ENCODE results near the gene PER3. TPM values are rescaled to one million over a fixed set of nuclear protein-coding genes. Genes with fewer than 3 reads are reported as not detected.

Gene PER3
- total and polyA plus RNA-seq, 4 donors, result 3.3 to 21.0 (median 6.2) TPM

DNA sequence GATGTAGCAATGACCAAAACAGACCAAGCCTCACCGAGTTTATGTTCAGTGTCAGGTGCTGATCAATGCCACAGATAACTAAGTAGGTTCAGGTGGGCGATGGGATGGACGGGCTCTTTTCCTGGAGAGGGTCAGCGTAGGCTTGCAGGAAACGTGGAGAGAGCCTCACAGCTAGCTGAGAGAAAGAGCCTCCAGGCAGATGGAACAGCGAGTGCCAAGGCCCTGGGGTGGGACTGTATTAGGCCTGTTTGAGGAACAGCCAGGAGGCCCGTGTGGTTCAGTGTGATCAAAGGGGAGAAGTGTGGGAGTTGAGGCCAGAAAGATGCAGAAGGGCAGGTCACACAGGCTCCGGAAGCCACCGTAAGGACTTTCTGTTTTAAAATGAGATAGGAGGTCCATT lies 76.0 kb downstream of the PER3 start:
- no peaks in the 10 kb centered on the region for H3K36me3 ChIP-seq (ENCODE audit: control insufficient read depth in 4 of 4, insufficient read depth in 3 of 4, low read depth in 1 of 4, low read length in 3 of 4)
- no peaks in the 10 kb centered on the region for H3K27me3 ChIP-seq (ENCODE audit: control insufficient read depth in 4 of 4, insufficient read depth in 4 of 4, low read length in 3 of 4)
- H3K9ac ChIP-seq (ENCODE audit: low read depth in 1 of 2, low read length in 2 of 2), result no peak overlapping the region
- H3K4me1 ChIP-seq (ENCODE audit: control insufficient read depth in 4 of 4, insufficient read depth in 4 of 4, low read length in 3 of 4), result no peaks in the 10 kb centered on the region
- WGBS, result 88% methylated on average over 9 of the region's 9 CpGs
- H3K9me3 ChIP-seq (ENCODE audit: control insufficient read depth in 4 of 4, low read length in 3 of 4), result no peaks in the 10 kb centered on the region
- no peak overlapping the region for H3K27ac ChIP-seq (ENCODE audit: low read depth in 1 of 2, low read length in 2 of 2)
- TF ChIP-seq SP1 (IDR thresholded peaks at IDR 0.05), result no peak
- no peak for TF ChIP-seq EGR1 (IDR thresholded peaks at IDR 0.05; ENCODE audit: low read depth in 2 of 2)
- TF ChIP-seq, protein P1, sequence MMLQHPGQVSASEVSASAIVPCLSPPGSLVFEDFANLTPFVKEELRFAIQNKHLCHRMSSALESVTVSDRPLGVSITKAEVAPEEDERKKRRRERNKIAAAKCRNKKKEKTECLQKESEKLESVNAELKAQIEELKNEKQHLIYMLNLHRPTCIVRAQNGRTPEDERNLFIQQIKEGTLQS (IDR thresholded peaks at IDR 0.05), result no peak
- no peak for TF ChIP-seq GABPA (IDR thresholded peaks at IDR 0.05 in 1 of 2, conservative IDR thresholded peaks at IDR 0.05 in 1 of 2)
- TF ChIP-seq YY1 (IDR thresholded peaks at IDR 0.05), result no peak
- no peak for TF ChIP-seq HNF4G (IDR thresholded peaks at IDR 0.05)
- no peak for TF ChIP-seq NR2F2 (IDR thresholded peaks at IDR 0.05)
- TF ChIP-seq, protein P2, sequence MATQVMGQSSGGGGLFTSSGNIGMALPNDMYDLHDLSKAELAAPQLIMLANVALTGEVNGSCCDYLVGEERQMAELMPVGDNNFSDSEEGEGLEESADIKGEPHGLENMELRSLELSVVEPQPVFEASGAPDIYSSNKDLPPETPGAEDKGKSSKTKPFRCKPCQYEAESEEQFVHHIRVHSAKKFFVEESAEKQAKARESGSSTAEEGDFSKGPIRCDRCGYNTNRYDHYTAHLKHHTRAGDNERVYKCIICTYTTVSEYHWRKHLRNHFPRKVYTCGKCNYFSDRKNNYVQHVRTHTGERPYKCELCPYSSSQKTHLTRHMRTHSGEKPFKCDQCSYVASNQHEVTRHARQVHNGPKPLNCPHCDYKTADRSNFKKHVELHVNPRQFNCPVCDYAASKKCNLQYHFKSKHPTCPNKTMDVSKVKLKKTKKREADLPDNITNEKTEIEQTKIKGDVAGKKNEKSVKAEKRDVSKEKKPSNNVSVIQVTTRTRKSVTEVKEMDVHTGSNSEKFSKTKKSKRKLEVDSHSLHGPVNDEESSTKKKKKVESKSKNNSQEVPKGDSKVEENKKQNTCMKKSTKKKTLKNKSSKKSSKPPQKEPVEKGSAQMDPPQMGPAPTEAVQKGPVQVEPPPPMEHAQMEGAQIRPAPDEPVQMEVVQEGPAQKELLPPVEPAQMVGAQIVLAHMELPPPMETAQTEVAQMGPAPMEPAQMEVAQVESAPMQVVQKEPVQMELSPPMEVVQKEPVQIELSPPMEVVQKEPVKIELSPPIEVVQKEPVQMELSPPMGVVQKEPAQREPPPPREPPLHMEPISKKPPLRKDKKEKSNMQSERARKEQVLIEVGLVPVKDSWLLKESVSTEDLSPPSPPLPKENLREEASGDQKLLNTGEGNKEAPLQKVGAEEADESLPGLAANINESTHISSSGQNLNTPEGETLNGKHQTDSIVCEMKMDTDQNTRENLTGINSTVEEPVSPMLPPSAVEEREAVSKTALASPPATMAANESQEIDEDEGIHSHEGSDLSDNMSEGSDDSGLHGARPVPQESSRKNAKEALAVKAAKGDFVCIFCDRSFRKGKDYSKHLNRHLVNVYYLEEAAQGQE (IDR thresholded peaks at IDR 0.05), result no peak
- TF ChIP-seq, protein P3, sequence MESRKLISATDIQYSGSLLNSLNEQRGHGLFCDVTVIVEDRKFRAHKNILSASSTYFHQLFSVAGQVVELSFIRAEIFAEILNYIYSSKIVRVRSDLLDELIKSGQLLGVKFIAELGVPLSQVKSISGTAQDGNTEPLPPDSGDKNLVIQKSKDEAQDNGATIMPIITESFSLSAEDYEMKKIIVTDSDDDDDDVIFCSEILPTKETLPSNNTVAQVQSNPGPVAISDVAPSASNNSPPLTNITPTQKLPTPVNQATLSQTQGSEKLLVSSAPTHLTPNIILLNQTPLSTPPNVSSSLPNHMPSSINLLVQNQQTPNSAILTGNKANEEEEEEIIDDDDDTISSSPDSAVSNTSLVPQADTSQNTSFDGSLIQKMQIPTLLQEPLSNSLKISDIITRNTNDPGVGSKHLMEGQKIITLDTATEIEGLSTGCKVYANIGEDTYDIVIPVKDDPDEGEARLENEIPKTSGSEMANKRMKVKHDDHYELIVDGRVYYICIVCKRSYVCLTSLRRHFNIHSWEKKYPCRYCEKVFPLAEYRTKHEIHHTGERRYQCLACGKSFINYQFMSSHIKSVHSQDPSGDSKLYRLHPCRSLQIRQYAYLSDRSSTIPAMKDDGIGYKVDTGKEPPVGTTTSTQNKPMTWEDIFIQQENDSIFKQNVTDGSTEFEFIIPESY (IDR thresholded peaks at IDR 0.05), result no peak
- no peak for TF ChIP-seq JUND (IDR thresholded peaks at IDR 0.05)
- no peak for TF ChIP-seq RAD21 (IDR thresholded peaks at IDR 0.05)
- TF ChIP-seq, protein P4, sequence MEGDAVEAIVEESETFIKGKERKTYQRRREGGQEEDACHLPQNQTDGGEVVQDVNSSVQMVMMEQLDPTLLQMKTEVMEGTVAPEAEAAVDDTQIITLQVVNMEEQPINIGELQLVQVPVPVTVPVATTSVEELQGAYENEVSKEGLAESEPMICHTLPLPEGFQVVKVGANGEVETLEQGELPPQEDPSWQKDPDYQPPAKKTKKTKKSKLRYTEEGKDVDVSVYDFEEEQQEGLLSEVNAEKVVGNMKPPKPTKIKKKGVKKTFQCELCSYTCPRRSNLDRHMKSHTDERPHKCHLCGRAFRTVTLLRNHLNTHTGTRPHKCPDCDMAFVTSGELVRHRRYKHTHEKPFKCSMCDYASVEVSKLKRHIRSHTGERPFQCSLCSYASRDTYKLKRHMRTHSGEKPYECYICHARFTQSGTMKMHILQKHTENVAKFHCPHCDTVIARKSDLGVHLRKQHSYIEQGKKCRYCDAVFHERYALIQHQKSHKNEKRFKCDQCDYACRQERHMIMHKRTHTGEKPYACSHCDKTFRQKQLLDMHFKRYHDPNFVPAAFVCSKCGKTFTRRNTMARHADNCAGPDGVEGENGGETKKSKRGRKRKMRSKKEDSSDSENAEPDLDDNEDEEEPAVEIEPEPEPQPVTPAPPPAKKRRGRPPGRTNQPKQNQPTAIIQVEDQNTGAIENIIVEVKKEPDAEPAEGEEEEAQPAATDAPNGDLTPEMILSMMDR (IDR thresholded peaks at IDR 0.05; ENCODE audit: low read depth, low read length, missing input control), result no peak
- no peak for TF ChIP-seq FOXA1 (IDR thresholded peaks at IDR 0.05)
- TF ChIP-seq, protein P5, sequence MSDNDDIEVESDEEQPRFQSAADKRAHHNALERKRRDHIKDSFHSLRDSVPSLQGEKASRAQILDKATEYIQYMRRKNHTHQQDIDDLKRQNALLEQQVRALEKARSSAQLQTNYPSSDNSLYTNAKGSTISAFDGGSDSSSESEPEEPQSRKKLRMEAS (IDR thresholded peaks at IDR 0.05), result no peak
- no peak overlapping the region for H3K4me3 ChIP-seq (ENCODE audit: low read depth in 1 of 3, low read length in 3 of 3)
- no peak for DNase-seq (ENCODE audit: low spot score)

DNA sequence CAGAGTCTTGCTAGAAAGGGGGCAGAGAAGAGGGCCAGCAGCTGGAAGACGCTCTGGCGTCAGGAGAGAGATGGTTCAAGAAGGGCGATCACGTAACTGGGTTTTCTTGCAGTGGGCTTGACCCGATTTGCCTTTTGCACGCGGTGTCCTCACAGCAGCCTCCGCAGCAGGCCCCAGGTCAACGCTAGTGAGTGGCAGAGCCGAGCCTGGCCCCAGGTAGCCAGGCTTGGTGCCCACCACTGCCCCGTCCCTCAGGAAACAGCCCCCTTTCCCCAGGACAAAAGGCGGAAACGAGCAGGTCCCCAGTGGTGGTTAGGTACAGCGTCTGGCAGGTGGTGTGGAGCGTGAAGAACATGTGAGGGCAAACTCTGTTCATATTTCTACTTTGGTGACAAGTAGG lies 77.4 kb downstream of the PER3 start:
- H3K9me3 ChIP-seq (ENCODE audit: control insufficient read depth in 4 of 4, low read length in 3 of 4), result no peaks in the 10 kb centered on the region
- H3K4me1 ChIP-seq (ENCODE audit: control insufficient read depth in 4 of 4, insufficient read depth in 4 of 4, low read length in 3 of 4), result no peaks in the 10 kb centered on the region
- H3K27ac ChIP-seq (ENCODE audit: low read depth in 1 of 2, low read length in 2 of 2), result no peak overlapping the region
- H3K9ac ChIP-seq (ENCODE audit: low read depth in 1 of 2, low read length in 2 of 2), result no peak overlapping the region
- 95% methylated on average over 15 of the region's 15 CpGs for WGBS
- TF ChIP-seq, protein P5 (IDR thresholded peaks at IDR 0.05), result no peak
- TF ChIP-seq, protein P2 (IDR thresholded peaks at IDR 0.05), result no peak
- TF ChIP-seq GABPA (IDR thresholded peaks at IDR 0.05 in 1 of 2, conservative IDR thresholded peaks at IDR 0.05 in 1 of 2), result no peak
- no peak overlapping the region for H3K4me3 ChIP-seq (ENCODE audit: low read depth in 1 of 3, low read length in 3 of 3)
- H3K27me3 ChIP-seq (ENCODE audit: control insufficient read depth in 4 of 4, insufficient read depth in 4 of 4, low read length in 3 of 4), result no peaks in the 10 kb centered on the region
- DNase-seq (ENCODE audit: low spot score), result no peak
- H3K36me3 ChIP-seq (ENCODE audit: control insufficient read depth in 4 of 4, insufficient read depth in 3 of 4, low read depth in 1 of 4, low read length in 3 of 4), result no peaks in the 10 kb centered on the region
